K562 (cell line): ENCODE results near the gene TNIP1. TPM values are rescaled to one million over a fixed set of nuclear protein-coding genes. Genes with fewer than 3 reads are reported as not detected.

Source experiments
- GATA2 ChIP-seq: sonication (generic); formaldehyde crosslinking; IDR thresholded peaks from 2 replicates; pipeline ENCODE4 v1.4.0; 2020; ENCODE audit warnings: mild to moderate bottlenecking, missing genetic modification reagents
- GMEB1 ChIP-seq: fragments of 250-450 bp; sonication (Bioruptor Pico); IDR thresholded peaks from 2 replicates; pipeline ENCODE4 v1.4.0; 2020; ENCODE audit warnings: mild to moderate bottlenecking
- GTF3C2 ChIP-seq: IDR thresholded peaks from 3 replicates; pipeline ENCODE4 v1.6.1; 2011; ENCODE audit warnings: borderline replicate concordance, mild to moderate bottlenecking, moderate library complexity; ENCODE audit not compliant: insufficient read length; ENCODE audit errors: extremely low read depth
- POLR2G ChIP-seq: fragments of 200-400 bp; formaldehyde crosslinking; IDR thresholded peaks from 2 replicates; pipeline ENCODE4 v1.6.1; 2017; ENCODE audit warnings: low read depth, mild to moderate bottlenecking, antibody characterized with exemption, low read length, moderate library complexity
- ZBTB49 ChIP-seq: sonication (generic); formaldehyde crosslinking; IDR thresholded peaks from 2 replicates; pipeline ENCODE4 v1.8.0; 2022; ENCODE audit warnings: missing genetic modification reagents, mild to moderate bottlenecking, borderline replicate concordance
- polyA plus RNA-seq, 8 experiments: library from polyadenylated mRNA; depleted of rRNA in 4 of 8; stranded (reverse) in 5 of 8; unstranded in 3 of 8; fragments of >200 nt; fragmentation: Nextera tagmentation in 2 of 8; fragmentation: Illumina TruSeq in 1 of 8; extraction: Ambion mirVana in 2 of 8; extraction: Trizol in 1 of 8; gene quantifications; 2 replicates each; pipeline versions ENCODE4 v1.2.1 to v1.2.3, GENCODE V29; 2011 to 2014; ENCODE audit warnings: inconsistent platforms in 1 of 8, missing spikeins in 1 of 8
- total RNA-seq, 7 experiments: library from RNA; depleted of rRNA in 6 of 7; stranded (reverse); fragments of >200 nt in 6 of 7; fragmentation: Illumina TruSeq in 2 of 7; extraction: Trizol in 2 of 7; gene quantifications; 2 replicates each; pipeline versions ENCODE4 v1.2.1 to v1.2.3, GENCODE V29; 2011 to 2021; ENCODE audit warnings: low replicate concordance in 1 of 7

Gene TNIP1
- total and polyA plus RNA-seq, 9 of the 15 experiments (the other 6 are each of a cell fraction or from before 2014, with no cell fraction given), result 0.46 to 41.0 (median 24.6) TPM

GRCh38 chr5:150993422-150993821 is 87.4 kb downstream of the TNIP1 start (continued):
- TF ChIP-seq GTF3C2, result no peak
- TF ChIP-seq GMEB1 (CRISPR knock-in tag), result no peak
- TF ChIP-seq POLR2G, result no peak
- no peak for TF ChIP-seq ZBTB49
- TF ChIP-seq GATA2 (CRISPR knock-in tag), result no peak
